ENCODE data around the gene CFAP73. TPM values are rescaled to one million over a fixed set of nuclear protein-coding genes. Genes with fewer than 3 reads are reported as not detected.

Gene CFAP73
- total RNA-seq, 1 experiment from 2014 or later, result 0.94 TPM

DNA sequence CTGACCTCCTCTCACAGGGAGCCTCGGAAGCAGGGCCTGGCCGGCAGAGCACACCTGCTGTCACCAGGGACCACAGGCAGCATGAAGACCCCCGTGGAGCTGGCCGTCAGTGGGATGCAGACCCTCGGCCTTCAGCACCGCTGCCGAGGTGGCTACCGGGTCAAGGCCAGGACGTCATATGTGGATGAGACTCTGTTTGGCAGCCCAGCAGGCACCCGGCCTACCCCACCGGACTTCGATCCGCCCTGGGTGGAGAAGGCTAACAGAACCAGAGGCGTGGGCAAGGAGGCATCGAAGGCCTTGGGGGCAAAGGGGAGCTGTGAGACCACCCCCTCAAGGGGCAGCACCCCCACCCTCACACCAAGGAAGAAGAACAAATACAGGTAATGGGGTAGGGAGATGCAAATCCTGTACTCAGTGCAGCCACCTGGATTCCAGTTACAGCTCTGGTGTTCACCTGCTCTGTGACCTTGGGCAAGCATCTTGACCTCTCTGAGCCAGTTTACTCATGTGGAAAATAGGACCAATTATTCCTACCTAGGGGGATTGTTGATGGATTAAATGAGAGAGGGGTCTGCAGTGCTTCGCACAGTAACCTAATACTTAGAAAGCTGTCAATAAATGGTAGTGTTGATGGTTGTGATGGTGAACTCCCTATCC is 37.3 kb downstream of the CFAP73 start (continued):
- TF ChIP-seq, protein P1, sequence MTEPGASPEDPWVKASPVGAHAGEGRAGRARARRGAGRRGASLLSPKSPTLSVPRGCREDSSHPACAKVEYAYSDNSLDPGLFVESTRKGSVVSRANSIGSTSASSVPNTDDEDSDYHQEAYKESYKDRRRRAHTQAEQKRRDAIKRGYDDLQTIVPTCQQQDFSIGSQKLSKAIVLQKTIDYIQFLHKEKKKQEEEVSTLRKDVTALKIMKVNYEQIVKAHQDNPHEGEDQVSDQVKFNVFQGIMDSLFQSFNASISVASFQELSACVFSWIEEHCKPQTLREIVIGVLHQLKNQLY (CRISPR knock-in tag; IDR thresholded peaks at IDR 0.05), result no peak

DNA sequence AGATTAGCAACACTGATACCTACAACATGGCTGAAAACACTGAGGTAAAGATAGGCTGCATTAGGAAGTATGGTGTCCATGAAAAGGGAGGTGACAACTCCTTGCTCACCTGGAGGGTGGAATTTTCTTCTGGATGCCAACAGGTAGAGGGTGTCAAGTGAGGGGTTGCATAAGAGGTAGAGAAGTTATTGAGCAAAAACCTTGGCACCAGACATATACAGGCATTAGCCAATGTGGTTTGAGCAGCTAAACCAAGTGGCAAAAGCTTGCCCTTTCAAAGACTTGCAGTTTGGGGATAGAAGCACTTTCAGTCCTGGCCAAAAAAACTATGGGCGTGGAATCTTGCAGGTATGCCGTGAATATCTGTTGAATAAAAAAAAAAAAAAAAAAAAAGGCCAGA is 39.8 kb downstream of the CFAP73 start:
- H3K9me3 Mint-ChIP-seq, result no peaks in the 10 kb centered on the region
- ChIA-PET POLR2A (interaction anchor here (0.6 to 0.7 kb wide), 2 partner anchors 14 to 484 kb away, joined by 3 to 6 read pairs; no protein-coding TSS in a partner anchor), CTCF (no interaction called here)
- DNase-seq (ENCODE audit: low spot score) (no peak), ATAC-seq (no peak)
- H3K27ac Mint-ChIP-seq, result peak overlapping the region; percentile 72; the same call in 1 of the 2 replicates
- H3K36me3 Mint-ChIP-seq, result peaks cover 33% of the 10 kb centered on the region
- TF ChIP-seq ZNF317 (CRISPR knock-in tag; IDR thresholded peaks at IDR 0.05; ENCODE audit: borderline replicate concordance, low read depth), result no peak
- TF ChIP-seq, protein P2, sequence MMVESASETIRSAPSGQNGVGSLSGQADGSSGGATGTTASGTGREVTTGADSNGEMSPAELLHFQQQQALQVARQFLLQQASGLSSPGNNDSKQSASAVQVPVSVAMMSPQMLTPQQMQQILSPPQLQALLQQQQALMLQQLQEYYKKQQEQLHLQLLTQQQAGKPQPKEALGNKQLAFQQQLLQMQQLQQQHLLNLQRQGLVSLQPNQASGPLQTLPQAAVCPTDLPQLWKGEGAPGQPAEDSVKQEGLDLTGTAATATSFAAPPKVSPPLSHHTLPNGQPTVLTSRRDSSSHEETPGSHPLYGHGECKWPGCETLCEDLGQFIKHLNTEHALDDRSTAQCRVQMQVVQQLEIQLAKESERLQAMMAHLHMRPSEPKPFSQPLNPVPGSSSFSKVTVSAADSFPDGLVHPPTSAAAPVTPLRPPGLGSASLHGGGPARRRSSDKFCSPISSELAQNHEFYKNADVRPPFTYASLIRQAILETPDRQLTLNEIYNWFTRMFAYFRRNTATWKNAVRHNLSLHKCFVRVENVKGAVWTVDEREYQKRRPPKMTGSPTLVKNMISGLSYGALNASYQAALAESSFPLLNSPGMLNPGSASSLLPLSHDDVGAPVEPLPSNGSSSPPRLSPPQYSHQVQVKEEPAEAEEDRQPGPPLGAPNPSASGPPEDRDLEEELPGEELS (CRISPR knock-in tag; IDR thresholded peaks at IDR 0.05), result no peak
- H3K4me3 Mint-ChIP-seq, result no peak overlapping the region
- peaks cover 19% of the 10 kb centered on the region for H3K4me1 Mint-ChIP-seq
- H3K27me3 Mint-ChIP-seq (ENCODE audit: low read depth), result no peaks in the 10 kb centered on the region

GRCh38 chr12:113190761-113191160 is 41.2 kb downstream of the CFAP73 start:
- ChIA-PET POLR2A (interaction anchor here (0.8 kb wide), 1 partner anchor 28 kb away, joined by 4 read pairs; no protein-coding TSS in a partner anchor), CTCF (interaction anchor here (0.6 to 1.3 kb wide), 3 partner anchors 54 to 234 kb away, joined by 3 to 6 read pairs (median 3); no protein-coding TSS in a partner anchor)
- Mint-ChIP-seq H3K9me3 (no peaks in the 10 kb centered on the region), H3K4me3 (no peak overlapping the region), H3K27me3 (ENCODE audit: low read depth) (no peaks in the 10 kb centered on the region), H3K36me3 (peaks cover 33% of the 10 kb centered on the region), H3K4me1 (peaks cover 19% of the 10 kb centered on the region), H3K27ac (peak overlapping the region; percentile 53)
- DNase-seq (ENCODE audit: low spot score) (no peak), ATAC-seq (peak; percentile 83)
- TF ChIP-seq, protein P3, sequence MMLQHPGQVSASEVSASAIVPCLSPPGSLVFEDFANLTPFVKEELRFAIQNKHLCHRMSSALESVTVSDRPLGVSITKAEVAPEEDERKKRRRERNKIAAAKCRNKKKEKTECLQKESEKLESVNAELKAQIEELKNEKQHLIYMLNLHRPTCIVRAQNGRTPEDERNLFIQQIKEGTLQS (CRISPR knock-in tag; conservative IDR thresholded peaks at IDR 0.05), result no peak
- TF ChIP-seq SP1 (CRISPR knock-in tag; conservative IDR thresholded peaks at IDR 0.05) (no peak), NR1H2 (CRISPR knock-in tag; IDR thresholded peaks at IDR 0.05) (no peak), NFYB (CRISPR knock-in tag; conservative IDR thresholded peaks at IDR 0.05; ENCODE audit: low read depth) (peak; percentile 77), USF1 (CRISPR knock-in tag; IDR thresholded peaks at IDR 0.05) (peak; percentile 82), ZNF121 (CRISPR knock-in tag; IDR thresholded peaks at IDR 0.05) (peak; percentile 77; the same call in 1 of the 2 replicates)
- TF ChIP-seq, protein P4, sequence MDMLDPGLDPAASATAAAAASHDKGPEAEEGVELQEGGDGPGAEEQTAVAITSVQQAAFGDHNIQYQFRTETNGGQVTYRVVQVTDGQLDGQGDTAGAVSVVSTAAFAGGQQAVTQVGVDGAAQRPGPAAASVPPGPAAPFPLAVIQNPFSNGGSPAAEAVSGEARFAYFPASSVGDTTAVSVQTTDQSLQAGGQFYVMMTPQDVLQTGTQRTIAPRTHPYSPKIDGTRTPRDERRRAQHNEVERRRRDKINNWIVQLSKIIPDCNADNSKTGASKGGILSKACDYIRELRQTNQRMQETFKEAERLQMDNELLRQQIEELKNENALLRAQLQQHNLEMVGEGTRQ (CRISPR knock-in tag; IDR thresholded peaks at IDR 0.05), result peak; percentile 88
- TF ChIP-seq, protein P5, sequence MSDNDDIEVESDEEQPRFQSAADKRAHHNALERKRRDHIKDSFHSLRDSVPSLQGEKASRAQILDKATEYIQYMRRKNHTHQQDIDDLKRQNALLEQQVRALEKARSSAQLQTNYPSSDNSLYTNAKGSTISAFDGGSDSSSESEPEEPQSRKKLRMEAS (CRISPR knock-in tag; IDR thresholded peaks at IDR 0.05), result peak; percentile 44; the same call in 1 of the 2 replicates
- TF ChIP-seq, protein P6, sequence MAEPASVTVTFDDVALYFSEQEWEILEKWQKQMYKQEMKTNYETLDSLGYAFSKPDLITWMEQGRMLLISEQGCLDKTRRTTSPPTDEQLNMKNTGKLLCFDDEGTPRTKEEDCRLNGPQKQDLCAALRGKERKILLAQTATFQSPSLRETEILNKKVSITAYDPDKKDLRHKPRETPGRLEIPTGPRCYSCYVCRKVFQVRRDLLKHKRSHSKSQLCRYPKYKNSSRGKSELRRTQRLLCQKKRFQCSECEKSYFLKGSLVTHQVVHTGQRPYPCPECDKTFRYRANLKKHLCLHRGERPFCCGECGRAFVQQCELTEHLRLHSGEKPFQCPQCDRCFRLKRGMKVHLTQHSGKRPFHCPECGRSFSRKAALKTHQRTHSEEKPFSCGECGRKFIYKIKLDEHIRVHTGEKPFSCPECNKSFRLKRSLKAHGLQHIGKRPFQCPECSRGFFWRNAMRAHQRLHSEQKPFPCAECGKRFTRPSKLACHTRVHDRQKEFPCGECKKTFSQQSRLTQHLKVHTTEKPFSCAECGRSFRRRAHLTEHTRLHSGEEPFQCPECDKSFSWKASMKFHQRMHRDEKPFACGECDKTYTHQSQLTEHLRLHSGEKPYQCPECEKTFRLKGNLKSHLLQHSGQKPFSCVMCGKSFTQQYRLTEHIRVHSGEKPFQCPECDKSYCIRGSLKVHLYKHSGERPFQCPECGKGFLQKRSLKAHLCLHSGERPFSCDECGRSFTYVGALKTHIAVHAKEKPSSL (CRISPR knock-in tag; conservative IDR thresholded peaks at IDR 0.05), result no peak
